Natural killer cell (primary cell): ENCODE measurements around the gene RTN4. TPM values are rescaled to one million over a fixed set of nuclear protein-coding genes. Genes with fewer than 3 reads are reported as not detected.

Experiments used
- ATAC-seq, 3 donors: fragments of 150-1000 bp in 2 of 3; fragments of 200-7000 bp in 1 of 3; cut with Tn5 transposase; 1 replicate in 1 of 3; 2 replicates in 2 of 3; pipeline ENCODE4 v1.10.0; 2021; ENCODE audit warnings: mild to moderate bottlenecking in 2 of 3, moderate library complexity in 2 of 3
- DNase-seq, 2 donors: peaks; one replicate each; pipeline versions ENCODE4 v3.0.0 to v3.0.0-alpha.2; 2013 to 2021; ENCODE audit warnings: mixed read lengths in 1 of 2
- H3K27ac ChIP-seq: one replicate; pipeline ENCODE4 v1.5.1; 2013; ENCODE audit warnings: mild to moderate bottlenecking, low read length
- H3K27me3 ChIP-seq: one replicate; pipeline ENCODE4 v1.6.1; 2013; ENCODE audit warnings: low read length; ENCODE audit not compliant: control insufficient read depth, insufficient read depth
- H3K36me3 ChIP-seq: one replicate; pipeline ENCODE4 v1.6.1; 2013; ENCODE audit warnings: low read length; ENCODE audit not compliant: control insufficient read depth, insufficient read depth
- H3K4me1 ChIP-seq: one replicate; pipeline ENCODE4 v1.6.1; 2013; ENCODE audit warnings: low read length; ENCODE audit not compliant: control insufficient read depth, insufficient read depth
- H3K4me3 ChIP-seq: one replicate; pipeline ENCODE4 v1.5.1; 2013; ENCODE audit warnings: low read length
- H3K9me3 ChIP-seq: one replicate; pipeline ENCODE4 v1.6.1; 2013; ENCODE audit warnings: low read length; ENCODE audit not compliant: control insufficient read depth, insufficient read depth
- H3K27ac Mint-ChIP-seq, 2 donors: one replicate each; pipeline ENCODE4 v1.8.0; 2022; ENCODE audit warnings: mild to moderate bottlenecking in 2 of 2, mixed read lengths in 2 of 2, moderate library complexity in 1 of 2
- H3K27me3 Mint-ChIP-seq, 2 donors: one replicate each; pipeline ENCODE4 v1.8.0; 2022; ENCODE audit warnings: low read depth in 2 of 2, mixed read lengths in 2 of 2
- H3K36me3 Mint-ChIP-seq: one replicate; pipeline ENCODE4 v1.8.0; 2022; ENCODE audit warnings: mixed read lengths
- H3K4me1 Mint-ChIP-seq, 2 donors: one replicate each; pipeline ENCODE4 v1.8.0; 2022; ENCODE audit warnings: mixed read lengths in 2 of 2
- H3K4me3 Mint-ChIP-seq: one replicate; pipeline ENCODE4 v1.8.0; 2022; ENCODE audit warnings: mild to moderate bottlenecking, moderate library complexity, mixed read lengths
- H3K9me3 Mint-ChIP-seq, 2 donors: one replicate each; pipeline ENCODE4 v1.8.0; 2022; ENCODE audit warnings: mixed read lengths in 2 of 2
- WGBS: methylation state at CpG from one replicate; pipeline ENCODE4 v1.1.7; 2013; ENCODE audit warnings: missing lambda C conversion rate; ENCODE audit not compliant: insufficient coverage; 5-methylcytosine and 5-hydroxymethylcytosine counted together
- intact Hi-C: fragments of 100-400 bp; cut with micrococcal nuclease; formaldehyde crosslinking; loops from one replicate; pipeline ENCODE4 v1.14.2; 2022
- total RNA-seq, 4 donors: library from RNA; stranded (reverse); fragments of 120-200 nt in 1 of 4; gene quantifications; one replicate each; pipeline versions ENCODE4 v1.2.3 to v1.2.4, GENCODE V29; 2013 to 2022
- TF ChIP-seq, protein P1 (sequence below): fragments of 200-600 bp; IDR thresholded peaks from one replicate; pipeline ENCODE4 v1.8.0; 2022; ENCODE audit warnings: antibody characterized with exemption

RTN4 gene
- total RNA-seq, 3 donors from 2014 or later (not counting 1 experiment from before 2014, with no cell fraction given) = 100 to 117 (median 109) TPM

DNA sequence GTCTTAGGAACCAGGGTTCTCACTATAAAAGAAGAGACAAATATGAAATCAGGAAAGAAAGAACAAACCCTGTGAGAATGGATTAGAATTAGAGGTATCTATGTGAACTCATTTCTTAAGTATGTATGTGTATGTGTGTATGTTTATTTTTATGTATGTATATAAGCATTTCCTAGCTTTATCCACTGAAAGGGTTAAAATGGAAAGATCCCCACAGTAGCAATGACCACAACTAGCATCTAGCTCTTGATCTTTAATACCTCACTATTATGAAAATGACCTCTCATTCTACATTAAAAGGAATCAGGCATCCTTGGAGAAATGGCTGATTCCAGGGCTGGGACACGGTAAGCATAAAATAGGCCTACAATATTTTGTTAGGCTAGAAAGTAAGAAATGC is 31.6 kb downstream of the RTN4 start:
- H3K4me1 ChIP-seq = no peaks in the 10 kb centered on the region

DNA sequence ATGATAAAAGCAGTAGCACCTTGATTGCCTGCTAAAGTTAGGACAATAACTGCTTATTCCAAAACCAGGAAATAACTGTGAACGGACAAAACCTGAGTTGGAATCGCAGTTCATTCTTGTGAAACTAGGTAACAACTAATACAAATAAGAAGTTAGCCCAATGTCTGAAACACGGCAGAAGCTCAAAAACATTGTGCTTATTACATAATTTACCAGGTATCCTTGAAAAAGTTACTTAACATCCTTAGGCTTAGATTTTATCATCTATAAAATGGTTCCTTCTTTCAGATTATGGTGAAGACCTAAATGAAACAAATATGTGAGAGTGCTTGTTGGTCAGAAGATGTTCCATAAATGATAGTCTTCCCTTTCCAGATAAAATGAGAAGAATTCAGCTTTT is 32.4 kb downstream of the RTN4 start:
- Mint-ChIP-seq H3K36me3 (no peaks in the 10 kb centered on the region), H3K9me3 (no peaks in the 10 kb centered on the region), H3K4me1 (peaks cover 36 to 41% of the 10 kb centered on the region in 2 donors), H3K27me3 (no peaks in the 10 kb centered on the region), H3K27ac (peak overlapping the region in 1 of 2 donors; percentile 47), H3K4me3 (no peak overlapping the region)
- WGBS = 95% methylated on average over 2 of the region's 3 CpGs
- TF ChIP-seq, protein P1, sequence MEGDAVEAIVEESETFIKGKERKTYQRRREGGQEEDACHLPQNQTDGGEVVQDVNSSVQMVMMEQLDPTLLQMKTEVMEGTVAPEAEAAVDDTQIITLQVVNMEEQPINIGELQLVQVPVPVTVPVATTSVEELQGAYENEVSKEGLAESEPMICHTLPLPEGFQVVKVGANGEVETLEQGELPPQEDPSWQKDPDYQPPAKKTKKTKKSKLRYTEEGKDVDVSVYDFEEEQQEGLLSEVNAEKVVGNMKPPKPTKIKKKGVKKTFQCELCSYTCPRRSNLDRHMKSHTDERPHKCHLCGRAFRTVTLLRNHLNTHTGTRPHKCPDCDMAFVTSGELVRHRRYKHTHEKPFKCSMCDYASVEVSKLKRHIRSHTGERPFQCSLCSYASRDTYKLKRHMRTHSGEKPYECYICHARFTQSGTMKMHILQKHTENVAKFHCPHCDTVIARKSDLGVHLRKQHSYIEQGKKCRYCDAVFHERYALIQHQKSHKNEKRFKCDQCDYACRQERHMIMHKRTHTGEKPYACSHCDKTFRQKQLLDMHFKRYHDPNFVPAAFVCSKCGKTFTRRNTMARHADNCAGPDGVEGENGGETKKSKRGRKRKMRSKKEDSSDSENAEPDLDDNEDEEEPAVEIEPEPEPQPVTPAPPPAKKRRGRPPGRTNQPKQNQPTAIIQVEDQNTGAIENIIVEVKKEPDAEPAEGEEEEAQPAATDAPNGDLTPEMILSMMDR = no peak
- Histone ChIP-seq H3K27me3 (no peaks in the 10 kb centered on the region), H3K36me3 (no peaks in the 10 kb centered on the region), H3K4me1 (no peaks in the 10 kb centered on the region), H3K27ac (no peak overlapping the region), H3K4me3 (no peak overlapping the region), H3K9me3 (no peaks in the 10 kb centered on the region)
- DNase-seq (no peak), ATAC-seq (no peak)
- intact Hi-C loops = loop anchor here (10.0 kb wide), 1 partner anchor 407 kb away; no protein-coding TSS in a partner anchor

More for the DNA sequence above, 31.6 kb downstream of the RTN4 start:
- 67% methylated on average over 1 of the region's 1 CpG for WGBS
- Histone ChIP-seq H3K4me3 (no peak overlapping the region), H3K27ac (no peak overlapping the region), H3K27me3 (no peaks in the 10 kb centered on the region), H3K9me3 (no peaks in the 10 kb centered on the region), H3K36me3 (no peaks in the 10 kb centered on the region)
- intact Hi-C loops = loop anchor here (10.0 kb wide), 1 partner anchor 406 kb away; no protein-coding TSS in a partner anchor
- Mint-ChIP-seq H3K4me3 (no peak overlapping the region), H3K27me3 (no peaks in the 10 kb centered on the region), H3K27ac (peak overlapping the region; percentile 47 to 56), H3K4me1 (peaks cover 29 to 34% of the 10 kb centered on the region in 2 donors), H3K9me3 (no peaks in the 10 kb centered on the region), H3K36me3 (no peaks in the 10 kb centered on the region)
- no peak for DNase-seq
- TF ChIP-seq, protein P1 = no peak
- ATAC-seq = no peak

DNA sequence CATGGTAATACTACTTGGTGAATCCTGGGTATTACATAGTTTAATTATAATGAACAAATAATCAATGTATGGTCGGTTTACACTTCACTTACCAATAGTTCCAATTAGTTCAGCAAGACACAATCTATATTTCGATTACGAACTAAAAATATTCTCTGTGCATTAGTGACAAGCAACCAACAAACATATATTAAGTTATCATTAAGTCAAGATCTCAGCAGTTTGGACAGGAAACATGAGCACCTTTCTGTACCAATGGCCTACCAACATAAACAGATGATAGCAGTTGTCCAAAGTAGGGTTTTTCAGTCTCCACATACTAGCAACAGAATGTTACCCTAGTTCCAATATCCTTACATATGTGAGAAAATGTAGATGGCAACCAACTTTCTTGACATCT is 32.8 kb downstream of the RTN4 start:
- DNase-seq (no peak), ATAC-seq (no peak)
- no peaks in the 10 kb centered on the region for H3K4me1 ChIP-seq
- H3K36me3 ChIP-seq = no peaks in the 10 kb centered on the region
- H3K9me3 ChIP-seq = no peaks in the 10 kb centered on the region
- no peak overlapping the region for H3K4me3 Mint-ChIP-seq
- no peaks in the 10 kb centered on the region for H3K27me3 ChIP-seq
- H3K27me3 Mint-ChIP-seq = no peaks in the 10 kb centered on the region
- H3K36me3 Mint-ChIP-seq = no peaks in the 10 kb centered on the region
- H3K27ac Mint-ChIP-seq = peak overlapping the region in 1 of 2 donors; percentile 47
- TF ChIP-seq, protein P1 = no peak
- H3K4me3 ChIP-seq = no peak overlapping the region
- peaks cover 36 to 46% of the 10 kb centered on the region in 2 donors for H3K4me1 Mint-ChIP-seq
- intact Hi-C loops = loop anchor here (10.0 kb wide), 1 partner anchor 407 kb away; no protein-coding TSS in a partner anchor
- WGBS = 97% methylated on average over 3 of the region's 3 CpGs
- H3K27ac ChIP-seq = no peak overlapping the region
- no peaks in the 10 kb centered on the region for H3K9me3 Mint-ChIP-seq
